HEK293 (cell line): ENCODE results near the gene MALAT1.
A peak's percentile ranks its signal among the peaks of the same experiment; 100 is the strongest.

Source experiments
- GLI4 ChIP-seq: fragments of 450-650 bp; formaldehyde crosslinking; IDR thresholded peaks from 2 replicates; pipeline ENCODE4 v1.5.1; 2016; ENCODE audit warnings: missing biosample characterization, missing genetic modification characterization
- GLIS1 ChIP-seq: fragments of 450-650 bp; formaldehyde crosslinking; IDR thresholded peaks from 2 replicates; pipeline ENCODE4 v1.5.1; 2016; ENCODE audit warnings: missing biosample characterization, missing genetic modification characterization
- HIC1 ChIP-seq: fragments of 450-650 bp; formaldehyde crosslinking; IDR thresholded peaks from 2 replicates; pipeline ENCODE4 v1.5.1; 2016; ENCODE audit warnings: missing biosample characterization, missing genetic modification characterization
- SALL2 ChIP-seq: fragments of 450-650 bp; formaldehyde crosslinking; IDR thresholded peaks from 2 replicates; pipeline ENCODE4 v1.5.0; 2017; ENCODE audit warnings: missing biosample characterization, mild to moderate bottlenecking, missing genetic modification characterization, borderline replicate concordance
- ZBTB1 ChIP-seq: fragments of 450-650 bp; formaldehyde crosslinking; IDR thresholded peaks from 2 replicates; pipeline ENCODE4 v1.5.1; 2016; ENCODE audit warnings: missing biosample characterization, missing genetic modification characterization
- ZNF146 ChIP-seq: fragments of 450-650 bp; formaldehyde crosslinking; IDR thresholded peaks from 2 replicates; pipeline ENCODE4 v1.5.1; 2016; ENCODE audit warnings: missing biosample characterization, missing genetic modification characterization
- ZNF184 ChIP-seq: fragments of 450-650 bp; IDR thresholded peaks from 2 replicates; pipeline ENCODE4 v1.5.1; 2018; ENCODE audit warnings: missing biosample characterization, mild to moderate bottlenecking, missing genetic modification characterization
- ZNF2 ChIP-seq: fragments of 450-650 bp; formaldehyde crosslinking; IDR thresholded peaks from 2 replicates; pipeline ENCODE4 v1.5.1; 2016; ENCODE audit warnings: missing biosample characterization, missing genetic modification characterization
- ZNF23 ChIP-seq: fragments of 450-650 bp; formaldehyde crosslinking; IDR thresholded peaks from 2 replicates; pipeline ENCODE4 v1.5.1; 2016; ENCODE audit warnings: missing biosample characterization, missing genetic modification characterization, borderline replicate concordance
- ZNF341 ChIP-seq: fragments of 450-650 bp; formaldehyde crosslinking; IDR thresholded peaks from 2 replicates; pipeline ENCODE4; 2016; ENCODE audit warnings: low read depth, missing biosample characterization, missing genetic modification characterization
- ZNF580 ChIP-seq: fragments of 450-650 bp; formaldehyde crosslinking; IDR thresholded peaks from 2 replicates; pipeline ENCODE4 v1.5.1; 2016; ENCODE audit warnings: missing biosample characterization, missing genetic modification characterization
- ZNF629 ChIP-seq: fragments of 450-650 bp; formaldehyde crosslinking; IDR thresholded peaks from 2 replicates; pipeline ENCODE4 v1.5.1; 2017; ENCODE audit warnings: missing biosample characterization, missing genetic modification characterization
- ZNF704 ChIP-seq: fragments of 450-650 bp; formaldehyde crosslinking; IDR thresholded peaks from 2 replicates; pipeline ENCODE4 v1.5.1; 2016; ENCODE audit warnings: missing biosample characterization, missing genetic modification characterization
- ZNF785 ChIP-seq: fragments of 450-650 bp; formaldehyde crosslinking; IDR thresholded peaks from 2 replicates; pipeline ENCODE4 v1.5.1; 2016; ENCODE audit warnings: missing biosample characterization, missing genetic modification characterization
- ZNF791 ChIP-seq: fragments of 450-650 bp; formaldehyde crosslinking; IDR thresholded peaks from 2 replicates; pipeline ENCODE4 v1.5.1; 2016; ENCODE audit warnings: missing biosample characterization, missing genetic modification characterization
- ZNF792 ChIP-seq: fragments of 450-650 bp; formaldehyde crosslinking; IDR thresholded peaks from 2 replicates; pipeline ENCODE4 v1.5.1; 2016; ENCODE audit warnings: missing biosample characterization, missing genetic modification characterization
- ZSCAN5A ChIP-seq: fragments of 450-650 bp; formaldehyde crosslinking; IDR thresholded peaks from 2 replicates; pipeline ENCODE4 v1.5.1; 2016; ENCODE audit warnings: missing biosample characterization, missing genetic modification characterization
- ZXDB ChIP-seq: fragments of 450-650 bp; formaldehyde crosslinking; IDR thresholded peaks from 2 replicates; pipeline ENCODE4 v1.5.1; 2016; ENCODE audit warnings: missing biosample characterization, missing genetic modification characterization
- TF ChIP-seq, protein P1 (sequence below): fragments of 450-650 bp; formaldehyde crosslinking; IDR thresholded peaks from 2 replicates; pipeline ENCODE4 v1.5.1; 2016; ENCODE audit warnings: missing biosample characterization, missing genetic modification characterization
- TF ChIP-seq, protein P2 (sequence below): fragments of 450-650 bp; formaldehyde crosslinking; IDR thresholded peaks from 2 replicates; pipeline ENCODE4 v1.5.1; 2016; ENCODE audit warnings: missing biosample characterization, missing genetic modification characterization
- TF ChIP-seq, protein P3 (sequence below): fragments of 450-650 bp; formaldehyde crosslinking; IDR thresholded peaks from 2 replicates; pipeline ENCODE4 v1.5.1; 2016; ENCODE audit warnings: missing biosample characterization, missing genetic modification characterization
- TF ChIP-seq, protein P4 (sequence below): fragments of 450-650 bp; formaldehyde crosslinking; IDR thresholded peaks from 2 replicates; pipeline ENCODE4 v1.5.1; 2016; ENCODE audit warnings: missing biosample characterization, missing genetic modification characterization
- TF ChIP-seq, protein P5 (sequence below): fragments of 450-650 bp; formaldehyde crosslinking; optimal IDR thresholded peaks from 2 replicates; pipeline ENCODE3; 2016; ENCODE audit warnings: missing biosample characterization, mild to moderate bottlenecking, missing genetic modification characterization

MALAT1 gene

DNA sequence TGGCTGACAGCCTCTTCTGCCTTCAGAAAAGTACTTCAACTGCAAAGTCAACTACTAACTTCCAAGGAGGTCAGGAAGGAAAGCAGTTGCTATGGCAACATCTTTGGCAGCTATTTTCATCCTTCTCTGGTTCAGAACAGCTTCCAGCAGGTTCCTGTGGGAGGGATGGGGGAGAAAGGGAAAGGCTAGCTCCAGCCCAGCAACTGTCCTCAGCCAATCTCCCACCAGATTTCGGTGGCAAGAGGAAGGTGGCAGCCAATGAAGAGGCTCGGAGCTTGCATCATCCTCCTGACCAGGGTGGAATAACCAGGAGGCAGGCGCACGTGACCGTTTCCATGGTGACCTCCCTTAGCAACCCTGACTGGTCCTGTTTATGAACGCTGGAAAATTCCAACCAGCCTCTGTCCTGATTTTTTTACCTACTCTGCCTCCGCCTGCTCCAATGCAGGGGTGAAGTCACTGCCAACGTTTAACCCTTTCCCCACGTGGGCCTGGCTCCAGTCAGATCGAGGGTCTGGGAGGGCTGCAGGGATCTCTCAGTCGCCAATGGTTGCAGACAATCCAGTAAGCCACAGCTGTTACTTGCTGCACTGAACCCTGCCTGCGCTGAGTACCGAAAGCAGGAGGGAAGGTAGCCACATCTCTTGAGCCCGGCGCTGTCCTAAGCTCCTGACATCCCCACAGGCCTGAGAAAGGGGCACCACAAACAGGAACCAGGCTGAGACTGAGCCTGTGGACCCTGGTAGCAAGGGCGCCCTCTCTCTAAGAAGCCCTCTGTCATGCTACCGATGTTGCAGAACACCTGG is 11.2 kb upstream of the MALAT1 start (continued):
- TF ChIP-seq, protein P1, sequence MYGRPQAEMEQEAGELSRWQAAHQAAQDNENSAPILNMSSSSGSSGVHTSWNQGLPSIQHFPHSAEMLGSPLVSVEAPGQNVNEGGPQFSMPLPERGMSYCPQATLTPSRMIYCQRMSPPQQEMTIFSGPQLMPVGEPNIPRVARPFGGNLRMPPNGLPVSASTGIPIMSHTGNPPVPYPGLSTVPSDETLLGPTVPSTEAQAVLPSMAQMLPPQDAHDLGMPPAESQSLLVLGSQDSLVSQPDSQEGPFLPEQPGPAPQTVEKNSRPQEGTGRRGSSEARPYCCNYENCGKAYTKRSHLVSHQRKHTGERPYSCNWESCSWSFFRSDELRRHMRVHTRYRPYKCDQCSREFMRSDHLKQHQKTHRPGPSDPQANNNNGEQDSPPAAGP: 0 out of 2 replicates have a peak, but pooled peaks have one; percentile 44
- TF ChIP-seq GLIS1 (peak; percentile 55), ZNF791 (tag by site-specific recombination) (no peak), ZNF23 (tag by site-specific recombination) (no peak), SALL2 (tag by site-specific recombination) (no peak), ZNF2 (tag by site-specific recombination) (no peak), ZSCAN5A (no peak), ZNF580 (peak; percentile 10; the same call in 1 of the 2 replicates), GLI4 (tag by site-specific recombination) (no peak), ZNF792 (tag by site-specific recombination) (no peak), HIC1 (no peak), ZNF146 (no peak), ZNF184 (tag by site-specific recombination) (no peak), ZNF704 (tag by site-specific recombination) (no peak), ZNF341 (peak; percentile 83), ZNF785 (tag by site-specific recombination) (no peak), ZBTB1 (no peak), ZXDB (tag by site-specific recombination) (peak; percentile 69; the same call in 1 of the 2 replicates), ZNF629 (tag by site-specific recombination) (peak; percentile 44; the same call in 1 of the 2 replicates)
- TF ChIP-seq, protein P2, sequence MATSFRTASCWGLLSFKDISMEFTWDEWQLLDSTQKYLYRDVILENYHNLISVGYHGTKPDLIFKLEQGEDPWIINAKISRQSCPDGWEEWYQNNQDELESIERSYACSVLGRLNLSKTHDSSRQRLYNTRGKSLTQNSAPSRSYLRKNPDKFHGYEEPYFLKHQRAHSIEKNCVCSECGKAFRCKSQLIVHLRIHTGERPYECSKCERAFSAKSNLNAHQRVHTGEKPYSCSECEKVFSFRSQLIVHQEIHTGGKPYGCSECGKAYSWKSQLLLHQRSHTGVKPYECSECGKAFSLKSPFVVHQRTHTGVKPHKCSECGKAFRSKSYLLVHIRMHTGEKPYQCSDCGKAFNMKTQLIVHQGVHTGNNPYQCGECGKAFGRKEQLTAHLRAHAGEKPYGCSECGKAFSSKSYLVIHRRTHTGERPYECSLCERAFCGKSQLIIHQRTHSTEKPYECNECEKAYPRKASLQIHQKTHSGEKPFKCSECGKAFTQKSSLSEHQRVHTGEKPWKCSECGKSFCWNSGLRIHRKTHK (tag by site-specific recombination): no peak
- TF ChIP-seq, protein P3, sequence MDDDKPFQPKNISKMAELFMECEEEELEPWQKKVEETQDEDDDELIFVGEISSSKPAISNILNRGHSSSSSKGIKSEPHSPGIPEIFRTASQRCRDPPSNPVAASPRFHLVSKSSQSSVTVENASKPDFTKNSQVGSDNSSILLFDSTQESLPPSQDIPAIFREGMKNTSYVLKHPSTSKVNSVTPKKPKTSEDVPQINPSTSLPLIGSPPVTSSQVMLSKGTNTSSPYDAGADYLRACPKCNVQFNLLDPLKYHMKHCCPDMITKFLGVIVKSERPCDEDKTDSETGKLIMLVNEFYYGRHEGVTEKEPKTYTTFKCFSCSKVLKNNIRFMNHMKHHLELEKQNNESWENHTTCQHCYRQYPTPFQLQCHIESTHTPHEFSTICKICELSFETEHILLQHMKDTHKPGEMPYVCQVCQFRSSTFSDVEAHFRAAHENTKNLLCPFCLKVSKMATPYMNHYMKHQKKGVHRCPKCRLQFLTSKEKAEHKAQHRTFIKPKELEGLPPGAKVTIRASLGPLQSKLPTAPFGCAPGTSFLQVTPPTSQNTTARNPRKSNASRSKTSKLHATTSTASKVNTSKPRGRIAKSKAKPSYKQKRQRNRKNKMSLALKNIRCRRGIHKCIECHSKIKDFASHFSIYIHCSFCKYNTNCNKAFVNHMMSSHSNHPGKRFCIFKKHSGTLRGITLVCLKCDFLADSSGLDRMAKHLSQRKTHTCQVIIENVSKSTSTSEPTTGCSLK (tag by site-specific recombination): no peak
- TF ChIP-seq, protein P4, sequence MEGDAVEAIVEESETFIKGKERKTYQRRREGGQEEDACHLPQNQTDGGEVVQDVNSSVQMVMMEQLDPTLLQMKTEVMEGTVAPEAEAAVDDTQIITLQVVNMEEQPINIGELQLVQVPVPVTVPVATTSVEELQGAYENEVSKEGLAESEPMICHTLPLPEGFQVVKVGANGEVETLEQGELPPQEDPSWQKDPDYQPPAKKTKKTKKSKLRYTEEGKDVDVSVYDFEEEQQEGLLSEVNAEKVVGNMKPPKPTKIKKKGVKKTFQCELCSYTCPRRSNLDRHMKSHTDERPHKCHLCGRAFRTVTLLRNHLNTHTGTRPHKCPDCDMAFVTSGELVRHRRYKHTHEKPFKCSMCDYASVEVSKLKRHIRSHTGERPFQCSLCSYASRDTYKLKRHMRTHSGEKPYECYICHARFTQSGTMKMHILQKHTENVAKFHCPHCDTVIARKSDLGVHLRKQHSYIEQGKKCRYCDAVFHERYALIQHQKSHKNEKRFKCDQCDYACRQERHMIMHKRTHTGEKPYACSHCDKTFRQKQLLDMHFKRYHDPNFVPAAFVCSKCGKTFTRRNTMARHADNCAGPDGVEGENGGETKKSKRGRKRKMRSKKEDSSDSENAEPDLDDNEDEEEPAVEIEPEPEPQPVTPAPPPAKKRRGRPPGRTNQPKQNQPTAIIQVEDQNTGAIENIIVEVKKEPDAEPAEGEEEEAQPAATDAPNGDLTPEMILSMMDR (tag by site-specific recombination): 0 out of 2 replicates have a peak, but pooled peaks have one; percentile 31
- TF ChIP-seq, protein P5, sequence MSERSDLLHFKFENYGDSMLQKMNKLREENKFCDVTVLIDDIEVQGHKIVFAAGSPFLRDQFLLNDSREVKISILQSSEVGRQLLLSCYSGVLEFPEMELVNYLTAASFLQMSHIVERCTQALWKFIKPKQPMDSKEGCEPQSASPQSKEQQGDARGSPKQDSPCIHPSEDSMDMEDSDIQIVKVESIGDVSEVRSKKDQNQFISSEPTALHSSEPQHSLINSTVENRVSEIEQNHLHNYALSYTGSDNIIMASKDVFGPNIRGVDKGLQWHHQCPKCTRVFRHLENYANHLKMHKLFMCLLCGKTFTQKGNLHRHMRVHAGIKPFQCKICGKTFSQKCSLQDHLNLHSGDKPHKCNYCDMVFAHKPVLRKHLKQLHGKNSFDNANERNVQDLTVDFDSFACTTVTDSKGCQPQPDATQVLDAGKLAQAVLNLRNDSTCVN (tag by site-specific recombination): no peak
